Cerebellar cortex (tissue), 1 donor: ENCODE results near the gene TMEM80.
A peak's percentile ranks its signal among the peaks of the same experiment; 100 is the strongest.
"Not testable (repeated sequence)": the region's sequence is repeated elsewhere in the genome, so short reads cannot be mapped to it uniquely, and the experiment has no call there.

Experiments used
- DNase-seq: peaks from one replicate; pipeline ENCODE4 v3.0.0-alpha.2; 2015; ENCODE audit warnings: low spot score

Gene TMEM80

DNA sequence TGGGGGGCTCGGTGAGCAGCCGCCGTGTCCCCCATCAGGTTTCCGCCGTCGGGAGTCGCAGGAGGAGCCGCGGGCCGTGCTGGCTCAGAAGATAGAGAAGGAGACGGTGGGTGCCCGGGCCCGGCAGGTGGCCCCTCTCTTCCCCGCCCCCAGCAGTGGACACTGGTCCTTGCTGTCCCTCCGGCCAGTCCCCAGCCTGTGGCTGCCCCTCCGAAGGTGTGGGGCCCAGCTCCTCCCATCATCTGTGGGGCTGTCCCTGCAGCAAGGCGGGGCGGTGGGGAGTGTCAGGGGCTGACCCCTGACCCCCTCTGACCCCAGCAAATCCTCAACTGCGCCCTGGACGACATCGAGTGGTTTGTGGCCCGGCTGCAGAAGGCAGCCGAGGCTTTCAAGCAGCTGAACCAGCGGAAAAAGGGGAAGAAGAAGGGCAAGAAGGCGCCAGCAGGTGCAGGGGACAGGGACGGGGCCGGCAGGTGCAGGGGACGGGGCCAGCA is 25.7 kb downstream of the TMEM80 start:
- no peak for DNase-seq

DNA sequence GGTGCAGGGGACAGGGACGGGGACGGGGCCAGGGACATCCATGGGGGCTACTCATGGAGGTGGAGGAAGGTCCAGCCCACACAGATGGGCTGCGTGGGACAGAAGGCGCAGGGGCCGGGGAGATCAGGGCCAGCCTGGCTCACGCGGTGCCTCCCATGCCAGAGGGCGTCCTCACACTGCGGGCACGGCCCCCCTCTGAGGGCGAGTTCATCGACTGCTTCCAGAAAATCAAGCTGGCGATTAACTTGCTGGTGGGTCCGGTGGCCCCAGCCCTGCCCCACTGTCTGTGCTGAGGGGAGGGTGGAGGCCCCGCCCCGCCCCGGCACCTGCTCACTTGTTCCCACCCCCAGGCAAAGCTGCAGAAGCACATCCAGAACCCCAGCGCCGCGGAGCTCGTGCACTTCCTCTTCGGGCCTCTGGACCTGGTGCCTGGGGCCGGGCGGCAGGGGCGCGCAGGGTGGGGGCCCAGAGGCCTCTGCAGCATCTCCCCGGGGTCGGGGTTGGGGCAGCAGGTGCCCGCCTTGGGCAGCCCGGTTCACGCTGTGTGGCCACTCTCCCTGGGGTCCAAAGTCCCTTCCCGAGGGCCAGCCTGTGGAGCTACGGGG is 26.2 kb downstream of the TMEM80 start:
- DNase-seq = no peak

DNA sequence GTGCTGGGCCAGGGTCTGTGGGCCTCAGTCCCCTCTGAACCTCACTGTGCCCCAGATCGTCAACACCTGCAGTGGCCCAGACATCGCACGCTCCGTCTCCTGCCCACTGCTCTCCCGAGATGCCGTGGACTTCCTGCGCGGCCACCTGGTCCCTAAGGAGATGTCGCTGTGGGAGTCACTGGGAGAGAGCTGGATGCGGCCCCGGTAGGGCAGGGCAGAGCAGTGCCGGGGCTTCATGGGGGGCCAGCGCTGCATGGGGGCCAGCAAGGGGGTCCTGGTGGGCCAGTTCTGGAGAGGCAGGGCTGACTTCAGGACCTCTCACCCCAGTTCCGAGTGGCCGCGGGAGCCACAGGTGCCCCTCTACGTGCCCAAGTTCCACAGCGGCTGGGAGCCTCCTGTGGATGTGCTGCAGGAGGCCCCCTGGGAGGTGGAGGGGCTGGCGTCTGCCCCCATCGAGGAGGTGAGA is 26.8 kb downstream of the TMEM80 start:
- no peak for DNase-seq

DNA sequence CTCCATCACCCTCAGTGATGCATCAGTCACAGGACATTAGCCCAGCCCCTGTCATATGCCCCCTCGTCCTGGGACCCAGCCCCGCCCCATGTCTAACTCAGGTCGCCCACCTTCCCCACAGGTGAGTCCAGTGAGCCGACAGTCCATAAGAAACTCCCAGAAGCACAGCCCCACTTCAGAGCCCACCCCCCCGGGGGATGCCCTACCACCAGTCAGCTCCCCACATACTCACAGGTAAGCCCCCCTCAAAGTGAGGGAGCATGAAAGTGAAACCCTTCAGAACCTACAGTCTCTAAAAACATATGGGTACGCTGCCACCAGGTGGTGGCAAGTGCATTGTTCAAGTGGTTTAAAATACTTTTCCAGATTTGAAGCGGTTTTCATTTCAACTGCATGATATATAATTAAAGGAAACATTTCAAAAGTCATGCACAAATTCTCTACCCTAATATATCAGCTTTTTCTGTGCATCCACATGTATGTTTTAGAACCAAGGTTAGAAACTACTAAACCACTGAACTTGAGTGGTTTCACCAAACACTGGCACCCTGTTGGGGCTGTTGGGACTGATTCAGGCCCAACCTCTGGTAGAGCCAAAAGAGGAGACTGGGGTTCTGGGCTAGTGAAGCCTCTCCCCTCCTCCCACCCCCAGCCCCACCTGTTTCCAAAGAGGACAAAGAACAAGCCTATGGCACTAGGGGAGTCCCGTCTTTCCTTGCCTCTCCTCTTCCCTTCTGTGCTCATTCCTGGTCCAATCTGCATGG is 27.7 kb downstream of the TMEM80 start:
- peak; percentile 80 for DNase-seq

DNA sequence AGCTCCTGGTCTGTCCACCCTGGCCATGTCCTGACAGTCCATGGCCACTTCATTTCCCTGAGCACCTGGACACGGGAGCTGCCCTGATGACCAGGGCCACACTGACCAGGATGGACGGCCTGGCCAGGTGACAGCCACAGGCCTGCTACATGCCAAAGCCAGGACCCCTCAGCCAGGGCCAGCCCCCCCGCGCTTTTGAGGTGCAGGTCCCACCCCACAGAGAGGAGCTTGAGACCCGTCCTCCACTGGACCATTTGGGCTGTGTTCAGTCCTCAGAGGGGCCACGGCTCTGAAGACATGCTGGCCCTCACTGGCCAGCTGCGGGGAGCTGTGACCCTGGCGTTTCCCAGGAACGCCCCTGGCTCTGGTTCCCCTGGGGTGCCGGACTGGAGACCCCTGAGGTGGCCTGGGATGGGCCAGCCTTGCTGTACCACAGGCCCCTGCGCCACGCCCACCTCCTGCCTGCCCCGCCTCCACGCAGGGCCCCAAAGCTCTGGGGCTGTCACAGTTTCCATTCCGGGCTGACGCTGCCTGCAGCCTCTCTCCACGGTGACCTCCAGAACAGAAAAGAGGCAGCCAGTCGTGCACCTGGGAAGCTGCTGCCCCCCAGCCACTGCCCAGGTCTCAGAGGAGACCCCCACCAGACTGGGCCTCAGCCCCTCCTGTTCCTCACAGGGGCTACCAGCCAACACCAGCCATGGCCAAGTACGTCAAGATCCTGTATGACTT is 28.6 kb downstream of the TMEM80 start:
- no peak for DNase-seq

DNA sequence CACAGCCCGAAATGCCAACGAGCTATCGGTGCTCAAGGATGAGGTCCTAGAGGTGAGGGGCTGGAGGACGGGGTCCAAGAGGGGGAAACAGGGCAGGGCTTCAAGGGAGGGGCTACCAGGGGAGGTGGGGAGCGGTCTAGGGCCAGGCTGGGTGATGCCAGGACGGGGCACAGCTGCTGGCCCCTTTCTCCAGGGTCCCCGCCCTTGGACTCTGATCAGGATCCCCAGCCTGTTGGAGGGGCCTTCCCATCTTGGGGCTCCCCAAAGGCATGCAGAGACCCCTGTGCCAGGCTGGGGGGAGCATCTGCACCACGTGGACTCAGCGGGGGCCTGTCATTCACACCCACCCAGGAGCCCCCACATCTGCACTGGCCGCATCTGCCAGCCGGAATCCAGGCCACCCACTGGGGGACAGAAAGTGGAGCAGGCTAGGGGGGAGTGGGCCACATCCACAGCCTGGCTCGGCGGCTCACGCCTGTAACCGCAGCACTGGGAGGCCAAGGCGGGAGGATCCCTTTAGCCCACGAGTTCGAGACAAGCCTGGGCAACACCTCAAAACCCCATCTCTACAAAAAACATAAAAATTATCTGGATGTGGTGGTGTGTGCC is 29.3 kb downstream of the TMEM80 start:
- DNase-seq = no peak

DNA sequence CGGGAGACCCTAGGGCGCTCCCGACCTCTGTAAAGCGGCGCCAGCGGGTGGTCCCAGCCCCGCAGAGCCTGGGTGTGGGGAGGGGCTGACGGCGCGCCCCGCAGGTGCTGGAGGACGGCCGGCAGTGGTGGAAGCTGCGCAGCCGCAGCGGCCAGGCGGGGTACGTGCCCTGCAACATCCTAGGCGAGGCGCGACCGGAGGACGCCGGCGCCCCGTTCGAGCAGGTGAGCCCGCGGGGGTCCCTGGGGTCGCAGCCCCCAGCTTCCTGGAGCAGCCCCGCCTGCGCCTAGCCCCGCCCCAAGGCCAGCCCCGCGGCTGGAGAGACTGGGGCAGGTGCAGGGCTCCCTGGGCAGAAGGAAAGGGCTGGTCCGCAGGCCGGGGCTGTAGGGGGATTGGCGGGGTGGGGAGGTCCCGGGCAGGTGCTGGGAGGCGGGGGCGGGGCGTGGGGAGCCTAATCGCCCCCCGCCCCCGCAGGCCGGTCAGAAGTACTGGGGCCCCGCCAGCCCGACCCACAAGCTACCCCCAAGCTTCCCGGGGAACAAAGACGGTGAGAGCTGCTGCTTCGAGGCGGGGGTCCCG is 30.1 kb downstream of the TMEM80 start:
- DNase-seq = no peak

DNA sequence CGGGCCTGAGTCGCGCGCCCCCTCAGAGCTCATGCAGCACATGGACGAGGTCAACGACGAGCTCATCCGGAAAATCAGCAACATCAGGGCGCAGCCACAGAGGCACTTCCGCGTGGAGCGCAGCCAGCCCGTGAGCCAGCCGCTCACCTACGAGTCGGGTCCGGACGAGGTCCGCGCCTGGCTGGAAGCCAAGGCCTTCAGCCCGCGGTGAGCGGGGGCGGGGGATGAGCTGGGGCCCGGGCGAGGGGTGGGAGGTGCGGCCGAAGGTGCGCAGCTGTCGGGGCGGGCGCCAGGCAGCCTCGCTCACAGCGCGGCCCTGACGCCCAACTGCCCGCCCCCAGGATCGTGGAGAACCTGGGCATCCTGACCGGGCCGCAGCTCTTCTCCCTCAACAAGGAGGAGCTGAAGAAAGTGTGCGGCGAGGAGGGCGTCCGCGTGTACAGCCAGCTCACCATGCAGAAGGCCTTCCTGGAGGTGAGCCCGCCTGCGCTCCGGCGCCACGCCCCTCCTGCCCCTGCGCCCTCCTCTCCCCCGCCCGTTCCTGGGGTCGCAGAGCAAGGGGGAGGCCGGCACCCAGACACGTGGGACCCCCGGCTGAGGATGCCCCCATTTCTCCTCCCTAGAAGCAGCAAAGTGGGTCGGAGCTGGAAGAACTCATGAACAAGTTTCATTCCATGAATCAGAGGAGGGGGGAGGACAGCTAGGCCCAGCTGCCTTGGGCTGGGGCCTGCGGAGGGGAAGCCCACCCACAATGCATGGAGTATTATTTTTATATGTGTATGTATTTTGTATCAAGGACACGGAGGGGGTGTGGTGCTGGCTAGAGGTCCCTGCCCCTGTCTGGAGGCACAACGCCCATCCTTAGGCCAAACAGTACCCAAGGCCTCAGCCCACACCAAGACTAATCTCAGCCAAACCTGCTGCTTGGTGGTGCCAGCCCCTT is 30.9 kb downstream of the TMEM80 start:
- no peak for DNase-seq

DNA sequence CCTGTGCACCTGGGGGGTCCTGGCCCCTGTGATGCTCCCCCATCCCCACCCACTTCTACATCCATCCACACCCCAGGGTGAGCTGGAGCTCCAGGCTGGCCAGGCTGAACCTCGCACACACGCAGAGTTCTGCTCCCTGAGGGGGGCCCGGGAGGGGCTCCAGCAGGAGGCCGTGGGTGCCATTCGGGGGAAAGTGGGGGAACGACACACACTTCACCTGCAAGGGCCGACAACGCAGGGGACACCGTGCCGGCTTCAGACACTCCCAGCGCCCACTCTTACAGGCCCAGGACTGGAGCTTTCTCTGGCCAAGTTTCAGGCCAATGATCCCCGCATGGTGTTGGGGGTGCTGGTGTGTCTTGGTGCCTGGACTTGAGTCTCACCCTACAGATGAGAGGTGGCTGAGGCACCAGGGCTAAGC is 31.7 kb downstream of the TMEM80 start:
- no peak for DNase-seq

DNA sequence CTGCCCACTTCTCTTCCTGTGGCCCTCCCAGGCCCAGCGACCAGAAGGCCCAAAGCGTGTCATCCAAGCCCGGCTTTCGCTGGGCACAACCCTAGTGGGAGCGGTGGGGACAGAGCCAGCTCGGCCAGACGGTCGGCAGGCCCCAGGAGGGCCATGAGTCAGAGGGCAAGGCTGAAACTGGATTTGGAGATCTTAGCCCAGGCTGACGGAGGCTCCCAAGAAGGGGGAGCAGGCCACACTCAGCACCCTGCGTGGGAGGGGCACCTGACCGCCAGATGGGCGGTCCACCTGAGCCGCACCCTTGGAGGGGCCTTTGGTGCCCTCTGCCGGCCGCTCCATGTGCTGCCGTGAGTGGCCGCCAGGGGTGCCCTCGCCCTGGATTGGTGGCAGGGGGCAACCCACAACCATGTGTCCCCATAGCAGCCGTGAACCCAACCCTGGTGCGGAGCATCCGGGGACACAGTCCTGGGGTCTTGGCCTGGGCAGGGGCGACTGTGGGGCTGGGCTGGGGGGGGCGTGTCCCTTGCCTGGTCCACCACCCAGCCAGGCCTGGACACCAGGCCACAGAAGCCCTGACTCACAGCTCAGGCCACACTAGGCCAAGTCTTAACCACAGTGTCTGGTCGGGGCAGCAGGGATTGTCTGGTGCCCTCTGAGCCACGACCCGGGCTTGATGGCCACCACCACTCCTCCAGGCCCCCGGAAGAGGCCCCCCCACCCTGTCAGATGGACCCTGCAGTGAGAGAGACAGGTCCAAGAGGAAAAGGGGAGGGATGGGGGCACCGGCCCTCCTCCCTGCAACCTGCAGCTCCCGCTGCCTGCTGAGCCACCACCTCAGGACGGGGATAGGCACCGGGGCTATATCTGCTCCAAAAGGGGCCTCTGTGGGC is 32.5 kb downstream of the TMEM80 start:
- DNase-seq = peak; percentile 81

DNA sequence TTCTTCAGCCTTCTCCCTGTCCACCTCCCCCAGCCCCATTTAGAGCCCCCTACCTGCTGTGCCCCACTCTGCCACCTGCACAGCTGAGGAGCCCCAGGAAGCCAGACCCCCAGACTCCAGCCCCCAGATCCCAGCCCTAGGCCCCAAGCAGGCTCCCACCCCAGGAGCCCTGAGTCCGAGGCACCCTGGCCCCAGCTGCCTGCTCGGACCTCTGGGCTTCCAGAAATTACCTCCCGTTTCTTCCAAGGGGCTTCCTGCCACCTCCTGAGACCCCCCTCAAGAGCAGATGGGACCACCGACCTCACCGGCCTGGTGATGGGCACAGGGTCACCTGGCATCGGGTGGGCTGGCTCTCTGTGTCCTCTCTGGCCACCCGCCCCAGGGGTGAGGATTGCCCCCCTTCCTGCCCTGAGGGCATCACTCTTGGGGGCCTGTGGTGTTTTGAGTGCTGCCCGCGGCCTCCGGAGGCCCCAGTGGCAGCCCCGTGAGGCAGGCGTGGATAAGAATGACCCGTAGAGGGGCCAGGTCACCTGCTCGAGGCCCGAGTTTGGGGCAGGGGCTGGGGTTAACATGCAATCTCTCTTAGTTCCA is 33.4 kb downstream of the TMEM80 start:
- no peak for DNase-seq

DNA sequence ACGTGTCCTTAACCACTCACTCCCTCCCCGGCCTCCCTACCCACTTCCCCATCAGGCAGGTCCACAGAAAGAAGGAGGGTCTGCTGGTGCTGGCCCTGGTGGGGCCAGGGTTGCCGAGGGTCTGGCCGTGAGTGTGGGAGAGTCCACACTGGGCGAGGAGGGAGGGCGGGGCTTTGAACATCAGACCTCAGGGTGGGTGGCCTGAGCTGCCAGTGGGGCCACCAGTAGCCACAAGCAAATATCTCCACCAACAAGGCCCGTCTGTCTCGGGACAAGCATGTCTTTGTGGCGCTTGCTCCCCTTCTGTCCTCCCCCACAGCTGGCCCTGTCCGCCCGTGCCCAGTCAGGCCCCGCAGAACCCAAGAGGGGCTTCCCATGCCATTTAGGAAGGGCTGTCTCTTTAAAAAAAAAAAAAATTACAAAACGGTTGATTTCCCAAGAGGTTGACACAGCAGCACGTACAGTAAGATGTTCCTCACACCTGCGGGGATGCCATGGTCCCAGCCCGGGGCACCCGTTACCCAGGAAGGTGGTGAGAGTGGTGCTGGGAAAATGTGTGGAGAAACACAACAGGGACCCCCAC is 34.0 kb downstream of the TMEM80 start:
- DNase-seq = no peak

DNA sequence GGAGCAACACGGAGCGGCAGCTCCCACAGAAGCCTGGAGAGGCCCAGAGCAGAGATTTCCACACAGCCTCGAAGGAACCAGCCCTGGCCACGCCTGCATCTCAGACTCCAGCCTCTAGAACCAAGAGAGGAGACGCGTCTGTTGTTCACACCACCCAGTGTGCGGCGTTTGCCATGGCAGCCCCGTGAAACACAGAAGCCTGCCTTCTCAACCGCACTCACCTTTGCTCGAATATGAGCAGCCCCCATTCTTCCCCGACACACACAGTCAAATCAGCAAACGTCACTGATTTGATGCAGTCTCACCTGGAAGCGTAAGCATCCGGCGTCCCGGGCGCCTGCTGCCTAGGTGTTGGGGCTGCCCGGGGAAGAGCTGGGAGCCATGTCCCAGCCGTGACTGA is 37.5 kb downstream of the TMEM80 start:
- no peak for DNase-seq

DNA sequence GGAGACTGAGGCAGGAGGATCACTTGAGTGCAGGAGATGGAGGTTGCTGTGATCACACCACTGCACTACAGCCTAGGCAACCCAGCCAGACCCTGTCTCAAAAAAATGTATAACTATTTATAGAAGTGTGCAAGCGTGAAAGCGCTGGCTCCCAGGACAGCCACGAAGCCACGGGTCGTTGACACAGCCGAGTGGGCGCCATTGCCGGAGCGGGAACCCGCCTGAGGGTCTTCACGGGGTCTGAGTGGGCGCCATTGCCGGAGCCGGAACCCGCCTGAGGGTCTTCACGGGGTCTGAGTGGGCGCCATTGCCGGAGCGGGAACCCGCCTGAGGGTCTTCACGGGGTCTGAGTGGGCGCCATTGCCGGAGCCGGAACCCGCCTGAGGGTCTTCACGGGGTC is 38.9 kb downstream of the TMEM80 start:
- DNase-seq = not testable (repeated sequence)

DNA sequence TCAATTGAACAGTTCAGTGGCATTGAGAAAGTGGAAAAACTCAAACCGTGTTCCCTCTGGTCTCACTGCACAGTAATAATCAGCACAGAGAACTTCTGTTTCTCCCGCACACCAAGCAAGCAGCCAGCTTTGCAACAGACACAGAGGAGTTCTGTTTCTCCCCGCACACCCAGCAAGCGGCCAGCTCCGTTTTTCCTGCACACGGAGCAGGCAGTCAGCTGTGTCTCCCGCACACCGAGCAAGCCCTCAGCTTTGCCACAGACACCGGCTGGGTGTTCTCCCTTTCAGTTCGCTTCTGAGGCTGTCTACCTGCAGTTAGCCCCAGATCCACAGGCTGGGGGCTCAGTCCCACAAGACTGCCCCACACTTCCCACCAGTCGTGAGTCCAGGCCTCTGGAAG is 41.8 kb downstream of the TMEM80 start:
- no peak for DNase-seq

DNA sequence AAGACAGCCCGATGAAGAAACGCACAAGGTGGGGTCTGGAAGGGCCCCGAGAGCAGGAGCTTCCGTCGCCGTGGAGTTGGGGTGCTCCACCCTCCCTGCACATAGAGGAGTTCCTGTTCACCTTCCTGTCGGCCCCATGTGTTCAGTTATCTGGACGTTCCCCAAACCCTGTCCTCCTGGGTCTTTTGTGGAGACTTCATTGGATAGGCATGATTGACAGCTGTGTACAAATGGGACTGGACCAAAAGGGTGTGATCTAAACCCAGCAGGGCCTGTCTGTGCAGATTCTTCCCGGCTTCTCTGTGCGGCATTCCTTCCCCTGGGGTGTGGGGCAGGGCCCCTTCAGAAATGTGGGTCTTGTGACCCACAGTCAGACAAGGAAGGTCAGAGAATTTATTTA is 42.3 kb downstream of the TMEM80 start:
- DNase-seq = not testable (repeated sequence)

DNA sequence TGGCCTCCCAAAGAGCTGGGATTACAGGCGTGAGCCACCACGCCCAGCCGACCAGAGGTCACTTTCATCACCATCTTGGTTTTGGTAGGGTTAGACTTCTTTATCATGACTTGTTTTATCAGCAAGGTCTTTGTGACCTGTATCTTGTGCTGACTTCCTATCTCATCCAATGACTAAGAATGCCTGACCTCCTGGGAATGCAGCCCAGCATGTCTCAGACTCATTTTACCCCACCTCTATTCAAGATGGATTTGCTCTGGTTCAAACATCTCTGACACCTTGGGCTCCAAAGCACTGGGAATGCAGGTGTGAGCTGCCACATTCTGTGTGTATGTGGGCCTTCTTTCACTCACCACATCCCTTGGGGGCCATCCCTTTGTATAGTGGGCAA is 46.5 kb downstream of the TMEM80 start:
- DNase-seq = no peak

DNA sequence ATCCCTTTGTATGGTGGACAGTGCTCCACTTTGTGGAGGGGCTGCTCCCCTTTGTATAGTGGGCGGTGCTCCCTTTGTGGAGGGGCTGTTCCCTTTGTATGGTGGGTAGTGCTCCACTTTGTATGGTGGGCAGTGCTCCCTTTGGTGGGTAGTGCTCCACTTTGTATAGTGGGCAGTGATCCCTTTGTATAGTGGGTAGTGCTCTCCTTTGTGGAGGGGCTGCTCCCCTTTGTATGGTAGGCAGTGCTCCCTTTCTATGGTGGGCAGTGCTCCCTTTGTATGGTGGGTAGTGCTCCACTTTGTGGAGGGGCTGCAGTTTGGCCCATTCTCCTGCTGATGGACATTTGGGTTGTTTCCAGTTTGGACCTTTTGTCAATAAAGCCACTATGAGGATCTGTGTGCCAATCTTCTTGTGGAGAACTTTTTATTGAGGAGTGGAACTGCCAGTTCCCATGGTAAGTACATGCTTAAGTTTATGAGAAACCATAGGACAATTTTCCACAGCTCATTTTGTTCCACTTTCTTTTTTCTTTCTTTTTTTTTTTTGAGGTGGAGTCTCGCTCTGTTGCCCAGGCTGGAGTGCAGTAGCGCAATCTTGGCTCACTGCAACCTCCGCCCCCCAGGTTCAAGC is 47.1 kb downstream of the TMEM80 start:
- no peak for DNase-seq

DNA sequence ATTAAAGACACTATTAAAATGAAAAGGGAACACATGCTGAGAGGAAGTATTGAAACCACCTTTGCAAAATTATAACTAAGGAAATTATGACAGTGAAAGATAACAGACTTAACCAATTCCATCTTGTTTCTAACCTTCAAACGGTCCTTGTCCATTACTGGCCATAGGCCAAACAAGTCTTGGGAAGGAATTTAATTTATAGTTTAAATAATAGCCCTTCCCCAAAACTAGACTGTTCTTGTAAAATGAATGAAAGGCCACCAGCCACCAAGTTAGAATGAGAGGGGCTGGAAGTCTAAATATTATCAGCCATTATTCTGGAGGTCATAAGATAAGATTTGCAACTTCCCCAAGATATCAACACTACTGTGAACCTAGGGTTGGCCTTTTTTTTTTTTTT is 49.8 kb downstream of the TMEM80 start:
- DNase-seq = no peak
